Measurements from ENCODE around the gene SIGLEC15. TPM values are rescaled to one million over a fixed set of nuclear protein-coding genes. Genes with fewer than 3 reads are reported as not detected.
A peak's percentile ranks its signal among the peaks of the same experiment; 100 is the strongest.
"Not testable (repeated sequence)": the region's sequence is repeated elsewhere in the genome, so short reads cannot be mapped to it uniquely, and the experiment has no call there.

SIGLEC15 gene
- total RNA-seq, 8 experiments from 2014 or later = 0.15 to 0.57 (median 0.23) TPM

GRCh38 chr18:45793264-45793965, 32.1 kb upstream of the SIGLEC15 start:
- 11 to 73% (median 52%) methylated on average over 3 to 4 of the region's 4 CpGs; no CpG with 5 or more reads in 1 of the 10 experiments for WGBS, 10 experiments
- H3K27ac ChIP-seq = no peak overlapping the region
- H3K4me3 ChIP-seq = no peak overlapping the region
- H3K4me1 ChIP-seq (replicated peaks in 1 of 2) = no peaks in the 10 kb centered on the region
- in situ Hi-C loops (cut with MboI; ENCODE audit: low pct_unique_long_range_greater_than_20kb in 2 of 9, low sequenced_read_pairs in 9 of 9, unreplicated experiment in 9 of 9) = no loop called here
- peak in 3 of 8 experiments; percentile 72 to 96 (median 95) for ATAC-seq (replicated peaks in 6 of 8)

- Histone ChIP-seq H3K4me3 (no peak overlapping the region), H3K27ac (no peak overlapping the region), H3K4me1 (replicated peaks in 1 of 2) (no peaks in the 10 kb centered on the region)
- in situ Hi-C loops (cut with MboI; ENCODE audit: low pct_unique_long_range_greater_than_20kb in 2 of 9, low sequenced_read_pairs in 9 of 9, unreplicated experiment in 9 of 9) = no loop called here
- no peak for ATAC-seq (replicated peaks in 6 of 8)
- WGBS, 10 experiments = 80% methylated on average over 1 of the region's 1 CpG; no CpG with 5 or more reads in 9 of the 10 experiments
Measured at GRCh38 chr18:45801416-45802004, 24.0 kb upstream of the SIGLEC15 start.

- peak in 6 of 8 experiments; percentile 40 to 96 (median 80) for ATAC-seq (replicated peaks in 6 of 8)
- Histone ChIP-seq H3K4me3 (no peak overlapping the region), H3K4me1 (replicated peaks in 1 of 2) (no peaks in the 10 kb centered on the region), H3K27ac (no peak overlapping the region)
- in situ Hi-C loops (cut with MboI; ENCODE audit: low pct_unique_long_range_greater_than_20kb in 2 of 9, low sequenced_read_pairs in 9 of 9, unreplicated experiment in 9 of 9) = no loop called here
- WGBS, 10 experiments = 0 to 95% (median 79%) methylated on average over 1 to 2 of the region's 2 CpGs; no CpG with 5 or more reads in 1 of the 10 experiments
Measured at GRCh38 chr18:45802814-45803492, 22.5 kb upstream of the SIGLEC15 start.

- in situ Hi-C loops (cut with MboI; ENCODE audit: low pct_unique_long_range_greater_than_20kb in 2 of 9, low sequenced_read_pairs in 9 of 9, unreplicated experiment in 9 of 9) = no loop called here
- Histone ChIP-seq H3K4me3 (no peak overlapping the region), H3K4me1 (replicated peaks in 1 of 2) (no peaks in the 10 kb centered on the region), H3K27ac (no peak overlapping the region)
- no peak for ATAC-seq (replicated peaks in 6 of 8)
Measured at GRCh38 chr18:45805551-45805950, 19.9 kb upstream of the SIGLEC15 start.

GRCh38 chr18:45806226-45806625, 19.2 kb upstream of the SIGLEC15 start:
- WGBS, 10 experiments = 87 to 100% (median 94%) methylated on average over 1 to 2 of the region's 2 CpGs; no CpG with 5 or more reads in 6 of the 10 experiments
- Histone ChIP-seq H3K4me1 (replicated peaks in 1 of 2) (no peaks in the 10 kb centered on the region), H3K27ac (no peak overlapping the region), H3K4me3 (no peak overlapping the region)
- peak in 4 of 8 experiments; percentile 16 to 49 (median 40) for ATAC-seq (replicated peaks in 6 of 8)
- in situ Hi-C loops (cut with MboI; ENCODE audit: low pct_unique_long_range_greater_than_20kb in 2 of 9, low sequenced_read_pairs in 9 of 9, unreplicated experiment in 9 of 9) = no loop called here

- ATAC-seq (replicated peaks in 6 of 8); H3K4me3 ChIP-seq; in situ Hi-C loops (cut with MboI; ENCODE audit: low pct_unique_long_range_greater_than_20kb in 2 of 9, low sequenced_read_pairs in 9 of 9, unreplicated experiment in 9 of 9); H3K27ac ChIP-seq; H3K4me1 ChIP-seq (replicated peaks in 1 of 2): not testable (repeated sequence)
- 60 to 85% methylated on average over 1 to 2 of the region's 2 CpGs; no CpG with 5 or more reads in 8 of the 10 experiments for WGBS, 10 experiments
Measured at GRCh38 chr18:45807144-45807543, 18.3 kb upstream of the SIGLEC15 start.

GRCh38 chr18:45814733-45815132, 10.7 kb upstream of the SIGLEC15 start:
- ATAC-seq (replicated peaks in 6 of 8); H3K4me3 ChIP-seq; H3K27ac ChIP-seq; in situ Hi-C loops (cut with MboI; ENCODE audit: low pct_unique_long_range_greater_than_20kb in 2 of 9, low sequenced_read_pairs in 9 of 9, unreplicated experiment in 9 of 9); H3K4me1 ChIP-seq (replicated peaks in 1 of 2): not testable (repeated sequence)

- in situ Hi-C loops (cut with MboI; ENCODE audit: low pct_unique_long_range_greater_than_20kb in 2 of 9, low sequenced_read_pairs in 9 of 9, unreplicated experiment in 9 of 9) = no loop called here
- no peak overlapping the region for H3K4me3 ChIP-seq
- H3K4me1 ChIP-seq (replicated peaks in 1 of 2) = no peaks in the 10 kb centered on the region
- WGBS, 10 experiments = 13 to 100% (median 86%) methylated on average over 1 of the region's 1 CpG; no CpG with 5 or more reads in 5 of the 10 experiments
- no peak overlapping the region for H3K27ac ChIP-seq
- ATAC-seq (replicated peaks in 6 of 8) = no peak
Measured at GRCh38 chr18:45817543-45817942, 7.9 kb upstream of the SIGLEC15 start.

- not testable (repeated sequence) for ATAC-seq (replicated peaks in 6 of 8)
- WGBS, 10 experiments = 51 to 95% (median 72%) methylated on average over 2 to 8 of the region's 8 CpGs; no CpG with 5 or more reads in 2 of the 10 experiments
Measured at GRCh38 chr18:45818765-45819164, 6.7 kb upstream of the SIGLEC15 start.

GRCh38 chr18:45820106-45820745, 5.2 kb upstream of the SIGLEC15 start:
- in situ Hi-C loops (cut with MboI; ENCODE audit: low pct_unique_long_range_greater_than_20kb in 2 of 9, low sequenced_read_pairs in 9 of 9, unreplicated experiment in 9 of 9) = no loop called here
- ATAC-seq (replicated peaks in 6 of 8) = no peak
- no peak overlapping the region for H3K4me3 ChIP-seq
- H3K4me1 ChIP-seq (replicated peaks in 1 of 2) = no peaks in the 10 kb centered on the region
- 0 to 100% (median 82%) methylated on average over 1 to 3 of the region's 3 CpGs; no CpG with 5 or more reads in 2 of the 10 experiments for WGBS, 10 experiments
- H3K27ac ChIP-seq = no peak overlapping the region

More at GRCh38 chr18:45818765-45819164, 6.7 kb upstream of the SIGLEC15 start:
- H3K4me1 ChIP-seq (replicated peaks in 1 of 2); in situ Hi-C loops (cut with MboI; ENCODE audit: low pct_unique_long_range_greater_than_20kb in 2 of 9, low sequenced_read_pairs in 9 of 9, unreplicated experiment in 9 of 9); H3K27ac ChIP-seq; H3K4me3 ChIP-seq: not testable (repeated sequence)

- 46 to 100% (median 86%) methylated on average over 1 to 2 of the region's 2 CpGs for WGBS, 10 experiments
- no peak overlapping the region for H3K27ac ChIP-seq
- H3K4me1 ChIP-seq (replicated peaks in 1 of 2) = no peaks in the 10 kb centered on the region
- in situ Hi-C loops (cut with MboI; ENCODE audit: low pct_unique_long_range_greater_than_20kb in 2 of 9, low sequenced_read_pairs in 9 of 9, unreplicated experiment in 9 of 9) = no loop called here
- no peak for ATAC-seq (replicated peaks in 6 of 8)
- H3K4me3 ChIP-seq = no peak overlapping the region
Measured at GRCh38 chr18:45821026-45821425, 4.4 kb upstream of the SIGLEC15 start.

GRCh38 chr18:45821711-45822110, 3.8 kb upstream of the SIGLEC15 start:
- Histone ChIP-seq H3K4me1 (replicated peaks in 1 of 2) (no peaks in the 10 kb centered on the region), H3K27ac (no peak overlapping the region), H3K4me3 (no peak overlapping the region)
- WGBS, 10 experiments = 40 to 100% (median 80%) methylated on average over 1 of the region's 1 CpG; no CpG with 5 or more reads in 3 of the 10 experiments
- no peak for ATAC-seq (replicated peaks in 6 of 8)
- in situ Hi-C loops (cut with MboI; ENCODE audit: low pct_unique_long_range_greater_than_20kb in 2 of 9, low sequenced_read_pairs in 9 of 9, unreplicated experiment in 9 of 9) = no loop called here

GRCh38 chr18:45826084-45826483, 609 bp downstream of the SIGLEC15 start:
- peaks cover 8 to 12% of the 10 kb centered on the region in 2 donors for H3K4me1 ChIP-seq (replicated peaks in 1 of 2)
- in situ Hi-C loops (cut with MboI; ENCODE audit: low pct_unique_long_range_greater_than_20kb in 2 of 9, low sequenced_read_pairs in 9 of 9, unreplicated experiment in 9 of 9) = no loop called here
- no peak overlapping the region for H3K4me3 ChIP-seq
- WGBS, 10 experiments = 80% methylated on average over 1 of the region's 4 CpGs; no CpG with 5 or more reads in 9 of the 10 experiments
- H3K27ac ChIP-seq = no peak overlapping the region
- ATAC-seq (replicated peaks in 6 of 8) = no peak

Measured in motor neuron (in vitro differentiated cells).